GM12878 (cell line): ENCODE results near the gene MBIP. TPM values are rescaled to one million over a fixed set of nuclear protein-coding genes. Genes with fewer than 3 reads are reported as not detected.

ENCODE experiments used
- ATAC-seq: fragments of 200-7000 bp; cut with Tn5 transposase; 3 replicates; pipeline ENCODE4 v1.9.1; 2020; ENCODE audit warnings: mild to moderate bottlenecking, moderate library complexity
- BruUV-seq: library from RNA; stranded (reverse); fragments of 400-500 nt; replicated peaks from 2 replicates; lab custom pipeline; 2021; lab: Mats Ljungman, UMichigan
- CTCF ChIA-PET: fragments of 300-600 bp; sonication (Branson Sonifier 250); formaldehyde crosslinking; extraction: SDS; loops from one replicate; lab custom pipeline; 2021; ENCODE audit warnings: inconsistent platforms; lab: Yijun Ruan, JAX
- POLR2A ChIA-PET: fragments of 350-600 bp; formaldehyde crosslinking; extraction: SDS; loops from one replicate; lab custom pipeline; 2021; ENCODE audit warnings: inconsistent platforms; lab: Charles Lee
- RAD21 ChIA-PET: fragments of 300-600 bp; sonication (Branson Sonifier 250); formaldehyde crosslinking; loops from one replicate; lab custom pipeline; 2023; ENCODE audit warnings: antibody characterized with exemption; ENCODE audit not compliant: unreplicated experiment; lab: Charles Lee
- SMC1A ChIA-PET: fragments of 300-600 bp; sonication (Branson Sonifier 250); formaldehyde crosslinking; loops from one replicate; lab custom pipeline; 2023; ENCODE audit not compliant: unreplicated experiment, uncharacterized antibody; lab: Charles Lee
- DNase-seq: peaks from one replicate; pipeline ENCODE4 v3.0.0-alpha.2; 2011; ENCODE audit warnings: low read depth, low spot score
- FAIRE-seq: peaks from 3 replicates; lab custom pipeline; 2011; peaks lifted over from hg19 to GRCh38; lab: Jason Lieb, UNC
- H2AFZ ChIP-seq: 2 replicates; pipeline ENCODE4 v1.6.0; 2011; ENCODE audit warnings: low read depth, low read length, control low read depth; ENCODE audit not compliant: control insufficient read depth
- H3K27ac ChIP-seq: 2 replicates; pipeline ENCODE4 v1.5.1; 2011; ENCODE audit warnings: control low read depth; ENCODE audit not compliant: control insufficient read depth, insufficient read depth
- H3K27me3 ChIP-seq, 2 experiments: replicated peaks in 1 of 2; 2 replicates each; pipeline versions ENCODE4 v1.6.0 to v1.6.1; 2011; ENCODE audit warnings: low read length in 1 of 2; ENCODE audit not compliant: control insufficient read depth in 2 of 2, insufficient read depth in 2 of 2
- H3K36me3 ChIP-seq, 2 experiments: 2 replicates each; pipeline ENCODE4 v1.5.1; 2011; ENCODE audit warnings: low read length in 1 of 2; ENCODE audit not compliant: control insufficient read depth in 2 of 2, insufficient read depth in 2 of 2
- H3K4me1 ChIP-seq: 2 replicates; pipeline ENCODE4 v1.6.1; 2011; ENCODE audit warnings: mild to moderate bottlenecking, low read length, moderate library complexity, mixed read lengths; ENCODE audit not compliant: control insufficient read depth, insufficient read depth
- H3K4me2 ChIP-seq: 2 replicates; pipeline ENCODE4 v1.6.0; 2011; ENCODE audit warnings: control low read depth; ENCODE audit not compliant: control insufficient read depth, insufficient read depth
- H3K4me3 ChIP-seq: fragments of 200-600 bp; sonication (generic); 2 replicates; pipeline ENCODE4 v1.5.1; 2016
- H3K79me2 ChIP-seq: 2 replicates; pipeline ENCODE4 v1.6.0; 2011; ENCODE audit warnings: low read length; ENCODE audit not compliant: control insufficient read depth, insufficient read depth
- H3K9ac ChIP-seq: 2 replicates; pipeline ENCODE4 v1.8.0; 2011; ENCODE audit warnings: low read length, control low read depth, mixed read lengths; ENCODE audit not compliant: control insufficient read depth, insufficient read depth
- H3K9me3 ChIP-seq: replicated peaks from 3 replicates; pipeline ENCODE4 v1.5.1; 2011; ENCODE audit warnings: mild to moderate bottlenecking, low read length; ENCODE audit not compliant: control insufficient read depth, insufficient read depth
- H4K20me1 ChIP-seq: 2 replicates; pipeline ENCODE4 v1.6.0; 2011; ENCODE audit not compliant: control insufficient read depth, insufficient read depth
- CBFB ChIP-seq: IDR thresholded peaks from 2 replicates; pipeline ENCODE4 v1.6.1; 2016; ENCODE audit warnings: antibody characterized with exemption, low read depth
- CBX5 ChIP-seq: sonication (generic); IDR thresholded peaks from 2 replicates; pipeline ENCODE4 v1.6.1; 2016; ENCODE audit warnings: low read depth, moderate library complexity, mild to moderate bottlenecking, inconsistent platforms
- RAD51 ChIP-seq: fragments of 450-650 bp; IDR thresholded peaks from 2 replicates; pipeline ENCODE4 v1.6.1; 2016; ENCODE audit warnings: moderate library complexity, mild to moderate bottlenecking, inconsistent platforms
- TAF1 ChIP-seq: IDR thresholded peaks from 2 replicates; pipeline ENCODE4 v1.6.1; 2011; ENCODE audit warnings: mild to moderate bottlenecking, low read depth, low read length, borderline replicate concordance
- WGBS: methylation state at CpG from one replicate; pipeline ENCODE4 v1.1.6; 2016; ENCODE audit warnings: low lambda C conversion rate; ENCODE audit not compliant: insufficient replicate concordance, insufficient coverage; ENCODE audit errors: missing lambda C conversion rate; 5-methylcytosine and 5-hydroxymethylcytosine counted together
- in situ Hi-C: fragments of 300-500 bp; cut with MboI; formaldehyde crosslinking; loops from 9 replicates; pipeline ENCODE4 v1.14.3; 2018; ENCODE audit warnings: mixed read lengths
- intact Hi-C: fragments of 100-400 bp; cut with micrococcal nuclease; formaldehyde crosslinking; loops from one replicate; pipeline ENCODE4 v1.14.2; 2022; ENCODE audit not compliant: unreplicated experiment
- polyA plus RNA-seq, 11 experiments: library from polyadenylated mRNA; depleted of rRNA in 4 of 11; unstranded in 6 of 11; stranded (reverse) in 5 of 11; fragments of >200 nt; fragmentation: Nextera tagmentation in 4 of 11; fragmentation: Illumina TruSeq in 1 of 11; extraction: Ambion mirVana in 4 of 11; extraction: Trizol in 1 of 11; gene quantifications; 1 replicate in 1 of 11; 2 replicates in 10 of 11; pipeline versions ENCODE4 v1.2.1 to v1.2.3, GENCODE V29; 2011 to 2016; ENCODE audit warnings: inconsistent platforms in 2 of 11, missing spikeins in 2 of 11, low read depth in 1 of 11
- total RNA-seq, 4 experiments: library from RNA; depleted of rRNA in 3 of 4; stranded (reverse); fragments of >200 nt in 3 of 4; fragmentation: Illumina TruSeq in 1 of 4; extraction: Trizol in 1 of 4; gene quantifications; 2 replicates each; pipeline versions ENCODE4 v1.2.1 to v1.2.3, GENCODE V29; 2013 to 2021
- TF ChIP-seq, protein P1 (sequence below): fragments of 450-650 bp; IDR thresholded peaks from 2 replicates; pipeline ENCODE4 v1.6.1; 2018; ENCODE audit warnings: mild to moderate bottlenecking, low read depth, moderate library complexity; ENCODE audit not compliant: partially characterized antibody

Gene MBIP
- total and polyA plus RNA-seq, 10 of the 15 experiments (the other 5 are each of a cell fraction or from before 2014, with no cell fraction given), result 9.0 to 43.5 (median 32.1) TPM

- no peaks in the 10 kb centered on the region for H3K9me3 ChIP-seq
- no peaks in the 10 kb centered on the region for H4K20me1 ChIP-seq
- H3K9ac ChIP-seq, result no peak overlapping the region
- no TSS peak for BruUV-seq
- SMC1A ChIA-PET, result interaction anchor here (0.7 to 1.0 kb wide), 2 partner anchors 38 to 48 kb away, joined by 3 read pairs; no protein-coding TSS in a partner anchor
- H3K4me3 ChIP-seq, result no peak overlapping the region
- H3K36me3 ChIP-seq, result no peaks in the 10 kb centered on the region
- CTCF ChIA-PET, result interaction anchor here (0.7 kb wide), 1 partner anchor 245 kb away, joined by 3 read pairs; no protein-coding TSS in a partner anchor
- RAD21 ChIA-PET, result no interaction called here
- in situ Hi-C loops (no loop called here), intact Hi-C loops (no loop called here)
- FAIRE-seq (no peak), ATAC-seq (no peak), DNase-seq (no peak)
- no peak overlapping the region for H3K27ac ChIP-seq
- no peak overlapping the region for H2AFZ ChIP-seq
- POLR2A ChIA-PET, result no interaction called here
- TF ChIP-seq CBX5, result no peak
- TF ChIP-seq, protein P1, sequence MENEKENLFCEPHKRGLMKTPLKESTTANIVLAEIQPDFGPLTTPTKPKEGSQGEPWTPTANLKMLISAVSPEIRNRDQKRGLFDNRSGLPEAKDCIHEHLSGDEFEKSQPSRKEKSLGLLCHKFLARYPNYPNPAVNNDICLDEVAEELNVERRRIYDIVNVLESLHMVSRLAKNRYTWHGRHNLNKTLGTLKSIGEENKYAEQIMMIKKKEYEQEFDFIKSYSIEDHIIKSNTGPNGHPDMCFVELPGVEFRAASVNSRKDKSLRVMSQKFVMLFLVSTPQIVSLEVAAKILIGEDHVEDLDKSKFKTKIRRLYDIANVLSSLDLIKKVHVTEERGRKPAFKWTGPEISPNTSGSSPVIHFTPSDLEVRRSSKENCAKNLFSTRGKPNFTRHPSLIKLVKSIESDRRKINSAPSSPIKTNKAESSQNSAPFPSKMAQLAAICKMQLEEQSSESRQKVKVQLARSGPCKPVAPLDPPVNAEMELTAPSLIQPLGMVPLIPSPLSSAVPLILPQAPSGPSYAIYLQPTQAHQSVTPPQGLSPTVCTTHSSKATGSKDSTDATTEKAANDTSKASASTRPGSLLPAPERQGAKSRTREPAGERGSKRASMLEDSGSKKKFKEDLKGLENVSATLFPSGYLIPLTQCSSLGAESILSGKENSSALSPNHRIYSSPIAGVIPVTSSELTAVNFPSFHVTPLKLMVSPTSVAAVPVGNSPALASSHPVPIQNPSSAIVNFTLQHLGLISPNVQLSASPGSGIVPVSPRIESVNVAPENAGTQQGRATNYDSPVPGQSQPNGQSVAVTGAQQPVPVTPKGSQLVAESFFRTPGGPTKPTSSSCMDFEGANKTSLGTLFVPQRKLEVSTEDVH, result no peak
- TF ChIP-seq RAD51, result no peak
- TF ChIP-seq CBFB, result no peak
- no peak for TF ChIP-seq TAF1
- H3K27me3 ChIP-seq, result no peaks in the 10 kb centered on the region
- H3K4me2 ChIP-seq, result no peak overlapping the region
- H3K79me2 ChIP-seq, result no peaks in the 10 kb centered on the region
- 39% methylated on average over 7 of the region's 7 CpGs for WGBS
- H3K4me1 ChIP-seq, result no peaks in the 10 kb centered on the region
These were observed 40.9 kb downstream of the MBIP start for GRCh38 chr14:36279306-36280190.
